HepG2 (cell line): ENCODE data around the gene ATP8A1. TPM values are rescaled to one million over a fixed set of nuclear protein-coding genes. Genes with fewer than 3 reads are reported as not detected.

Source experiments
- ATAC-seq: fragments of 200-7000 bp; cut with Tn5 transposase; 3 replicates; pipeline ENCODE4 v1.9.1; 2020; ENCODE audit warnings: mild to moderate bottlenecking, moderate library complexity
- BruUV-seq: library from RNA; stranded (reverse); fragments of 400-500 nt; replicated peaks from 2 replicates; lab custom pipeline; 2021; lab: Mats Ljungman, UMichigan
- CTCF ChIA-PET: fragments of 300-600 bp; formaldehyde crosslinking; extraction: SDS; loops from one replicate; lab custom pipeline; 2021; ENCODE audit warnings: low total read pairs, inconsistent platforms, low intra/inter-chr PET ratio; lab: Yijun Ruan, JAX
- POLR2A ChIA-PET: fragments of 350-600 bp; sonication (Branson Sonifier 250); formaldehyde crosslinking; loops from one replicate; lab custom pipeline; 2020; ENCODE audit warnings: antibody characterized with exemption, inconsistent platforms; lab: Yijun Ruan, JAX
- DNase-seq: peaks from one replicate; pipeline ENCODE4 v3.0.0-alpha.2; 2015; ENCODE audit warnings: low spot score
- FAIRE-seq: peaks from 3 replicates; lab custom pipeline; 2011; peaks lifted over from hg19 to GRCh38; lab: Jason Lieb, UNC
- H2AFZ ChIP-seq: one replicate; pipeline ENCODE4 v1.6.1; 2011; ENCODE audit warnings: low read length, inconsistent platforms
- H3K27ac ChIP-seq: fragments of 300-600 bp; 3 replicates; pipeline ENCODE4 v1.8.0; 2011; ENCODE audit warnings: mixed run types, mild to moderate bottlenecking, mixed read lengths, low read length, inconsistent platforms; ENCODE audit not compliant: insufficient read depth; ENCODE audit errors: extremely low read length
- H3K27me3 ChIP-seq, 2 experiments: fragments of 200-600 bp in 1 of 2; 2 replicates in 1 of 2; 3 replicates in 1 of 2; pipeline versions ENCODE4 v1.6.0 to v1.8.0; 2011; ENCODE audit warnings: low read length in 2 of 2, mild to moderate bottlenecking in 2 of 2, moderate library complexity in 2 of 2, inconsistent platforms in 1 of 2; ENCODE audit not compliant: insufficient read depth in 2 of 2, control insufficient read depth in 1 of 2
- H3K36me3 ChIP-seq, 2 experiments: fragments of 200-600 bp in 1 of 2; replicated peaks in 1 of 2; 2 replicates in 1 of 2; 3 replicates in 1 of 2; pipeline versions ENCODE4 v1.5.1 to v1.8.0; 2011; ENCODE audit warnings: low read length in 2 of 2, inconsistent platforms in 1 of 2; ENCODE audit not compliant: insufficient read depth in 2 of 2, control insufficient read depth in 1 of 2
- H3K4me1 ChIP-seq: 2 replicates; pipeline ENCODE4 v1.5.1; 2012; ENCODE audit warnings: low read length, inconsistent platforms; ENCODE audit not compliant: insufficient read depth
- H3K4me2 ChIP-seq: 2 replicates; pipeline ENCODE4 v1.6.0; 2011; ENCODE audit warnings: low read depth, low read length, inconsistent platforms
- H3K4me3 ChIP-seq, 3 experiments: fragments of 200-600 bp in 1 of 3; sonication (generic), shearing (Covaris generic) in 1 of 3; replicated peaks in 1 of 3; 2 replicates each; pipeline ENCODE4 v1.5.1; 2011 to 2016; ENCODE audit warnings: low read length in 3 of 3, inconsistent platforms in 2 of 3, low read depth in 2 of 3, mild to moderate bottlenecking in 2 of 3, control low read depth in 1 of 3, mixed read lengths in 1 of 3; ENCODE audit not compliant: insufficient read depth in 1 of 3
- H3K79me2 ChIP-seq: one replicate; pipeline ENCODE4 v1.6.1; 2011; ENCODE audit warnings: low read length, inconsistent platforms; ENCODE audit not compliant: insufficient read depth
- H3K9ac ChIP-seq: 2 replicates; pipeline ENCODE4 v1.6.0; 2011; ENCODE audit warnings: mild to moderate bottlenecking, low read depth, low read length, inconsistent platforms; ENCODE audit not compliant: insufficient read depth
- H3K9me3 ChIP-seq: 2 replicates; pipeline ENCODE4 v1.5.1; 2012; ENCODE audit warnings: mild to moderate bottlenecking, low read length
- H4K20me1 ChIP-seq: 2 replicates; pipeline ENCODE4 v1.6.0; 2011; ENCODE audit warnings: inconsistent platforms, mild to moderate bottlenecking, low read length, moderate library complexity; ENCODE audit not compliant: insufficient read depth
- CBX5 ChIP-seq: sonication (generic); formaldehyde crosslinking; IDR thresholded peaks from 2 replicates; pipeline ENCODE4 v1.4.0; 2020; ENCODE audit warnings: missing genetic modification reagents, borderline replicate concordance
- NFE2L1 ChIP-seq: sonication (generic); formaldehyde crosslinking; IDR thresholded peaks from 2 replicates; pipeline ENCODE4 v1.4.0; 2020; ENCODE audit warnings: missing genetic modification reagents, mild to moderate bottlenecking, borderline replicate concordance
- PHB2 ChIP-seq: fragments of 450-650 bp; IDR thresholded peaks from 2 replicates; pipeline ENCODE4 v1.6.1; 2018; ENCODE audit not compliant: partially characterized antibody
- THYN1 ChIP-seq: sonication (generic); formaldehyde crosslinking; IDR thresholded peaks from 2 replicates; pipeline ENCODE4 v1.8.1; 2023; ENCODE audit warnings: low read depth, mild to moderate bottlenecking, moderate library complexity, missing genetic modification reagents, borderline replicate concordance
- TP53 ChIP-seq: sonication (generic); formaldehyde crosslinking; conservative IDR thresholded peaks from 2 replicates; pipeline ENCODE4 v1.4.0; 2020; ENCODE audit warnings: missing genetic modification reagents
- ZNF709 ChIP-seq: sonication (generic); formaldehyde crosslinking; IDR thresholded peaks from 2 replicates; pipeline ENCODE4 v1.5.0; 2020; ENCODE audit warnings: mild to moderate bottlenecking, missing genetic modification reagents
- WGBS: methylation state at CpG from one replicate; pipeline ENCODE4 v1.1.6; 2017; ENCODE audit warnings: low lambda C conversion rate; 5-methylcytosine and 5-hydroxymethylcytosine counted together
- in situ Hi-C: cut with HindIII; loops from 2 replicates; pipeline ENCODE4 v1.10.0; 2017; ENCODE audit warnings: low pct_unique_long_range_greater_than_20kb; ENCODE audit not compliant: extremely low pct_ligation_motif_present
- intact Hi-C: fragments of 100-400 bp; cut with micrococcal nuclease; formaldehyde crosslinking; loops from one replicate; pipeline ENCODE4 v1.10.0; 2022; ENCODE audit not compliant: unreplicated experiment
- polyA plus RNA-seq, 8 experiments: library from polyadenylated mRNA; depleted of rRNA in 3 of 8; stranded (reverse) in 7 of 8; unstranded in 1 of 8; fragments of >200 nt; fragmentation: Illumina TruSeq in 4 of 8; extraction: Trizol in 4 of 8; gene quantifications; 2 replicates each; pipeline versions ENCODE4 v1.2.1 to v1.2.3, GENCODE V29; 2011 to 2016; ENCODE audit warnings: low read depth in 4 of 8, missing spikeins in 1 of 8, mixed read lengths in 1 of 8; ENCODE audit not compliant: insufficient read depth in 1 of 8
- total RNA-seq, 5 experiments: library from RNA; depleted of rRNA; stranded (reverse); fragments of >200 nt; fragmentation: Illumina TruSeq; extraction: Trizol; gene quantifications; 2 replicates each; pipeline ENCODE4 v1.2.3, GENCODE V29; 2016; ENCODE audit warnings: low read depth in 1 of 5
- TF ChIP-seq, protein P1 (sequence below): sonication (generic); formaldehyde crosslinking; IDR thresholded peaks from 2 replicates; pipeline ENCODE4 v1.5.0; 2020; ENCODE audit warnings: mild to moderate bottlenecking, missing genetic modification reagents
- TF ChIP-seq, protein P2 (sequence below): IDR thresholded peaks from 2 replicates; pipeline ENCODE4 v1.6.1; 2016

Gene ATP8A1
- total and polyA plus RNA-seq, 2 of the 13 experiments (the other 11 are each of a cell fraction or from before 2014, with no cell fraction given) = 1.7 to 6.2 TPM

DNA sequence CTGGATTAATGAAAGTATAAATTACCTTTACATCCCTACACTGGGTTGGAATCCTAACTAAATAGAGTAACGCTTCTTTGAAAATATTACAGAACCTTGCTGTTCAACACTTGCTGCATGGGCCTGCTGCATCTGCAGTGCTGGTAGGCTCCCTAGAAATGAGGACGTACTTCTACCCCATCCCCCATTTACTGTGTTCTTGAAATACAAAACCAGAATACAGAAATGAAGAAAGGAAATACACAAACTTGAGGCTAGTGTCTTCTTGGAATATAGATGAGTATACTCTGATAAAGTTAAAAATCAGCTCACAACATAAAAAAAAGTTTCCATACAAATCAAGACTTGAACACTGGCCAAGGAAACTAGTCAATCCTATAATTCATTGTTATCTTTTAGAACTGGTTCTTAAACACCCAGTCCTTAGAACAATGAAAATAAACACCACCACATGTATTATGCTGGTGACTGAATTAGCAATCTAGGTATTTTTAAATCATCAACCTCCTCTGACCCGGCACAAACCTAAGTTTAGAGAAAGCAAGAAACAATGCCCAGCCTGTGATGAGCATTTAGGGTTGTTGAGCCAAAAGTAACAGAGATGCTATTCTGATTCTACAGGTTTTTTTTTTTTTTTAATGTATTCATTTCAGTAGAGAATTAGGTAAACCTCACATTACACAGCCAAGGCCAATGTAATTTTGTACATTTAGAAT, 49.7 kb downstream of the ATP8A1 start:
- no peaks in the 10 kb centered on the region for H3K9me3 ChIP-seq
- no peak overlapping the region for H3K4me3 ChIP-seq
- BruUV-seq = no TSS peak
- no peaks in the 10 kb centered on the region for H3K4me1 ChIP-seq
- no peak overlapping the region for H2AFZ ChIP-seq
- no peak overlapping the region for H3K4me2 ChIP-seq
- no peaks in the 10 kb centered on the region for H4K20me1 ChIP-seq
- H3K27me3 ChIP-seq = no peaks in the 10 kb centered on the region
- ATAC-seq (no peak), FAIRE-seq (no peak), DNase-seq (no peak)
- in situ Hi-C loops = no loop called here
- intact Hi-C loops = no loop called here
- no peaks in the 10 kb centered on the region for H3K79me2 ChIP-seq
- H3K9ac ChIP-seq = no peak overlapping the region
- 81% methylated on average over 3 of the region's 3 CpGs for WGBS
- ChIA-PET POLR2A (no interaction called here), CTCF (no interaction called here)
- no peaks in the 10 kb centered on the region for H3K36me3 ChIP-seq
- TF ChIP-seq, protein P1, sequence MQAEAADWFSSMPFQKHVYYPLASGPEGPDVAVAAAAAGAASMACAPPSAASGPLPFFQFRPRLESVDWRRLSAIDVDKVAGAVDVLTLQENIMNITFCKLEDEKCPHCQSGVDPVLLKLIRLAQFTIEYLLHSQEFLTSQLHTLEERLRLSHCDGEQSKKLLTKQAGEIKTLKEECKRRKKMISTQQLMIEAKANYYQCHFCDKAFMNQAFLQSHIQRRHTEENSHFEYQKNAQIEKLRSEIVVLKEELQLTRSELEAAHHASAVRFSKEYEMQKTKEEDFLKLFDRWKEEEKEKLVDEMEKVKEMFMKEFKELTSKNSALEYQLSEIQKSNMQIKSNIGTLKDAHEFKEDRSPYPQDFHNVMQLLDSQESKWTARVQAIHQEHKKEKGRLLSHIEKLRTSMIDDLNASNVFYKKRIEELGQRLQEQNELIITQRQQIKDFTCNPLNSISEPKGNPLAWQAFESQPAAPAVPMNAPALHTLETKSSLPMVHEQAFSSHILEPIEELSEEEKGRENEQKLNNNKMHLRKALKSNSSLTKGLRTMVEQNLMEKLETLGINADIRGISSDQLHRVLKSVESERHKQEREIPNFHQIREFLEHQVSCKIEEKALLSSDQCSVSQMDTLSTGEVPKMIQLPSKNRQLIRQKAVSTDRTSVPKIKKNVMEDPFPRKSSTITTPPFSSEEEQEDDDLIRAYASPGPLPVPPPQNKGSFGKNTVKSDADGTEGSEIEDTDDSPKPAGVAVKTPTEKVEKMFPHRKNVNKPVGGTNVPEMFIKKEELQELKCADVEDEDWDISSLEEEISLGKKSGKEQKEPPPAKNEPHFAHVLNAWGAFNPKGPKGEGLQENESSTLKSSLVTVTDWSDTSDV (CRISPR knock-in tag) = no peak
- TF ChIP-seq TP53 (CRISPR knock-in tag) (no peak), CBX5 (CRISPR knock-in tag) (no peak), ZNF709 (CRISPR knock-in tag) (no peak), THYN1 (CRISPR knock-in tag) (no peak), PHB2 (no peak), NFE2L1 (CRISPR knock-in tag) (no peak)
- TF ChIP-seq, protein P2, sequence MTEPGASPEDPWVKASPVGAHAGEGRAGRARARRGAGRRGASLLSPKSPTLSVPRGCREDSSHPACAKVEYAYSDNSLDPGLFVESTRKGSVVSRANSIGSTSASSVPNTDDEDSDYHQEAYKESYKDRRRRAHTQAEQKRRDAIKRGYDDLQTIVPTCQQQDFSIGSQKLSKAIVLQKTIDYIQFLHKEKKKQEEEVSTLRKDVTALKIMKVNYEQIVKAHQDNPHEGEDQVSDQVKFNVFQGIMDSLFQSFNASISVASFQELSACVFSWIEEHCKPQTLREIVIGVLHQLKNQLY = no peak
- no peak overlapping the region for H3K27ac ChIP-seq
